Measurements from ENCODE around the gene VAV3. TPM values are rescaled to one million over a fixed set of nuclear protein-coding genes. Genes with fewer than 3 reads are reported as not detected.

Gene VAV3
- total and polyA plus RNA-seq, 2 donors (not counting 1 experiment from before 2014, with no cell fraction given), result not detected

DNA sequence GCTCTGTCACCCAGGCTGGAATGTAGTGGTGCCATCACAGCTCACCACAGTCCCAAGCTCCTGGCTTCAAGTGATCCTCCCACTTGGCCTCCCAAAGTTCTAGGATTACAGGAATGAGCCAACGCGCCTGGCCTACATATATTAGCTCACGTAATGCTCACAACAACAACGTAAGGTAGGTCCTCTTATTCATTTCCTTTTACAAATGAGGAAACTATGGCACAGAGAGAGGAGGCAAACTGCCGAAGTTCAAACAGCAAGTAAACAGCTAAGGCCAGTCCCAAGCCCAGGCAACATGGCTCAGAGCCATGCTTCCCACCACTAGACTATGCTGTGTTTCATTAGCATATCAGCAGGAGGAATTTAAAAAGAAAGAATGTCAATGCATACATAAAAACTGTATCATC is 284.4 kb downstream of the VAV3 start:
- H3K79me2 ChIP-seq (ENCODE audit: control insufficient read depth, insufficient read depth, low read length), result no peaks in the 10 kb centered on the region
- H4K20me1 ChIP-seq (ENCODE audit: control insufficient read depth, extremely low read depth, insufficient read depth, low read length), result no peaks in the 10 kb centered on the region
- H3K4me2 ChIP-seq (ENCODE audit: extremely low read depth, insufficient read depth, low read length), result no peak overlapping the region
- no peak overlapping the region for H3K27ac ChIP-seq (ENCODE audit: insufficient read depth, low read length)
- H3K27me3 ChIP-seq (ENCODE audit: control insufficient read depth, insufficient read depth, low read length), result no peaks in the 10 kb centered on the region
- no peak overlapping the region for H2AFZ ChIP-seq (ENCODE audit: low read length)
- H3K9ac ChIP-seq (ENCODE audit: insufficient read depth, low read length), result no peak overlapping the region
- H3K36me3 ChIP-seq (ENCODE audit: control insufficient read depth, insufficient read depth, low read length), result no peaks in the 10 kb centered on the region
- no peak overlapping the region for H3K4me3 ChIP-seq (replicated peaks in 1 of 4; ENCODE audit: control extremely low read depth in 1 of 4, insufficient read depth in 1 of 4, low read depth in 3 of 4, low read length in 4 of 4)
- H3K9me3 ChIP-seq (ENCODE audit: control insufficient read depth, insufficient read depth, low read depth, low read length), result no peaks in the 10 kb centered on the region
- H3K4me1 ChIP-seq (ENCODE audit: control insufficient read depth, extremely low read depth, insufficient read depth, low read length), result no peaks in the 10 kb centered on the region
- TF ChIP-seq, protein P1, sequence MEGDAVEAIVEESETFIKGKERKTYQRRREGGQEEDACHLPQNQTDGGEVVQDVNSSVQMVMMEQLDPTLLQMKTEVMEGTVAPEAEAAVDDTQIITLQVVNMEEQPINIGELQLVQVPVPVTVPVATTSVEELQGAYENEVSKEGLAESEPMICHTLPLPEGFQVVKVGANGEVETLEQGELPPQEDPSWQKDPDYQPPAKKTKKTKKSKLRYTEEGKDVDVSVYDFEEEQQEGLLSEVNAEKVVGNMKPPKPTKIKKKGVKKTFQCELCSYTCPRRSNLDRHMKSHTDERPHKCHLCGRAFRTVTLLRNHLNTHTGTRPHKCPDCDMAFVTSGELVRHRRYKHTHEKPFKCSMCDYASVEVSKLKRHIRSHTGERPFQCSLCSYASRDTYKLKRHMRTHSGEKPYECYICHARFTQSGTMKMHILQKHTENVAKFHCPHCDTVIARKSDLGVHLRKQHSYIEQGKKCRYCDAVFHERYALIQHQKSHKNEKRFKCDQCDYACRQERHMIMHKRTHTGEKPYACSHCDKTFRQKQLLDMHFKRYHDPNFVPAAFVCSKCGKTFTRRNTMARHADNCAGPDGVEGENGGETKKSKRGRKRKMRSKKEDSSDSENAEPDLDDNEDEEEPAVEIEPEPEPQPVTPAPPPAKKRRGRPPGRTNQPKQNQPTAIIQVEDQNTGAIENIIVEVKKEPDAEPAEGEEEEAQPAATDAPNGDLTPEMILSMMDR (conservative IDR thresholded peaks at IDR 0.05 in 1 of 2, IDR thresholded peaks at IDR 0.05 in 1 of 2; ENCODE audit: low read depth in 1 of 2, low read length in 2 of 2), result no peak
- no peak for TF ChIP-seq EZH2 (IDR thresholded peaks at IDR 0.05; ENCODE audit: low read length, missing control alignments)
- DNase-seq (ENCODE audit: low read depth in 2 of 2), result no peak

DNA sequence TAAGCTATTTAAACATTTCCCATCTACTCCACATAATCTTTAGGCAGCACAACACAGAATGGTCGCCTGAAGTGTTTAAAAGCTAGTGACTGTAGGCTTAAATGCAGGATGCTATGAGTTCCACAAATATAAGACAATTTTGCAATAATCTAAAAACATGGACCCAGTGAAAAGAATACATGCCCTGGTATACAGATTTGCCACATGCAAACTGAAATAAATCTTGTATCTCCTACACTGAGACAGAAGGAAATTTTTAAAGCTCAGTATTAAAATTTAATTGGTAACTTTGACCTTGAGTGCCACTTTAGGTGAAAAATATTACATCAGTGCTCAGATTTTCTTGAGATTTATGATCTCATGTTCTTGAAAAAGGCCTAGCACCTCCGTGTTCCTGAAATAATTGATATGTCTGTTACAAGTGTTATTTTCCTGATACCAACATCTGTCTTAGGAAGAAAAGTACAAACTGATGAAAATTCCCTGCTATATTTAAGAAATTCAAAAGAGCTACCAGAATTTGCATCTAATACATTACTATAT is 285.5 kb downstream of the VAV3 start:
- Histone ChIP-seq H3K9ac (ENCODE audit: insufficient read depth, low read length) (no peak overlapping the region), H3K9me3 (ENCODE audit: control insufficient read depth, insufficient read depth, low read depth, low read length) (no peaks in the 10 kb centered on the region), H3K27ac (ENCODE audit: insufficient read depth, low read length) (no peak overlapping the region), H4K20me1 (ENCODE audit: control insufficient read depth, extremely low read depth, insufficient read depth, low read length) (no peaks in the 10 kb centered on the region), H3K36me3 (ENCODE audit: control insufficient read depth, insufficient read depth, low read length) (no peaks in the 10 kb centered on the region), H3K4me1 (ENCODE audit: control insufficient read depth, extremely low read depth, insufficient read depth, low read length) (no peaks in the 10 kb centered on the region), H3K79me2 (ENCODE audit: control insufficient read depth, insufficient read depth, low read length) (no peaks in the 10 kb centered on the region), H3K27me3 (ENCODE audit: control insufficient read depth, insufficient read depth, low read length) (no peaks in the 10 kb centered on the region), H3K4me3 (replicated peaks in 1 of 4; ENCODE audit: control extremely low read depth in 1 of 4, insufficient read depth in 1 of 4, low read depth in 3 of 4, low read length in 4 of 4) (no peak overlapping the region), H2AFZ (ENCODE audit: low read length) (no peak overlapping the region), H3K4me2 (ENCODE audit: extremely low read depth, insufficient read depth, low read length) (no peak overlapping the region)
- DNase-seq (ENCODE audit: low read depth in 2 of 2), result no peak
- no peak for TF ChIP-seq EZH2 (IDR thresholded peaks at IDR 0.05; ENCODE audit: low read length, missing control alignments)
- TF ChIP-seq, protein P1 (conservative IDR thresholded peaks at IDR 0.05 in 1 of 2, IDR thresholded peaks at IDR 0.05 in 1 of 2; ENCODE audit: low read depth in 1 of 2, low read length in 2 of 2), result no peak

DNA sequence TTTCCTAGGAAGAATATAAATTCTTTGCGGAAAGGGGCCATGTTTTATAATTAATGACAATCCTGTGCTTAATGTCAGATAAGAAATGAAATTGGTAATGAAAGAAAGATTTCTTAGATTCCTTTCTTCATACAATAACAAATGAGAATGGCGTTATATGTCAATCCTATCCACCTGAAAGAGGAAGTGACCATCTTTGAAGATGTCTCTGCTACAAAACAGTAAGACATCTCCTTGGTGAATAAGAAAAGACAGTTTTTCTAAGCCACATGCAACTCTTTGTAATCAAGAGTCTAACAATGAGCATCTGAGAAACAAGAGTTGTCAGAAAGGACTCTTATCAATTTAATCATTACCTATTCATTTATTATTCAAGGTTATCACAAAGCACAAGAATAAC is 286.0 kb downstream of the VAV3 start:
- TF ChIP-seq, protein P1 (conservative IDR thresholded peaks at IDR 0.05 in 1 of 2, IDR thresholded peaks at IDR 0.05 in 1 of 2; ENCODE audit: low read depth in 1 of 2, low read length in 2 of 2), result no peak
- TF ChIP-seq EZH2 (IDR thresholded peaks at IDR 0.05; ENCODE audit: low read length, missing control alignments), result no peak
- no peaks in the 10 kb centered on the region for H3K79me2 ChIP-seq (ENCODE audit: control insufficient read depth, insufficient read depth, low read length)

More for the DNA sequence above, 286.0 kb downstream of the VAV3 start:
- Histone ChIP-seq H3K4me3 (replicated peaks in 1 of 4; ENCODE audit: control extremely low read depth in 1 of 4, insufficient read depth in 1 of 4, low read depth in 3 of 4, low read length in 4 of 4) (no peak overlapping the region), H3K27ac (ENCODE audit: insufficient read depth, low read length) (no peak overlapping the region), H3K4me1 (ENCODE audit: control insufficient read depth, extremely low read depth, insufficient read depth, low read length) (no peaks in the 10 kb centered on the region), H4K20me1 (ENCODE audit: control insufficient read depth, extremely low read depth, insufficient read depth, low read length) (no peaks in the 10 kb centered on the region), H2AFZ (ENCODE audit: low read length) (no peak overlapping the region), H3K36me3 (ENCODE audit: control insufficient read depth, insufficient read depth, low read length) (no peaks in the 10 kb centered on the region), H3K27me3 (ENCODE audit: control insufficient read depth, insufficient read depth, low read length) (no peaks in the 10 kb centered on the region), H3K9ac (ENCODE audit: insufficient read depth, low read length) (no peak overlapping the region), H3K9me3 (ENCODE audit: control insufficient read depth, insufficient read depth, low read depth, low read length) (no peaks in the 10 kb centered on the region), H3K4me2 (ENCODE audit: extremely low read depth, insufficient read depth, low read length) (no peak overlapping the region)
- no peak for DNase-seq (ENCODE audit: low read depth in 2 of 2)

All from fibroblast of lung (primary cell).